Neural cell (in vitro differentiated cells): ENCODE results near the gene RPL36. TPM values are rescaled to one million over a fixed set of nuclear protein-coding genes. Genes with fewer than 3 reads are reported as not detected.

ENCODE experiments used
- H2AFZ ChIP-seq: fragments of 200-600, 300-800 bp; sonication (generic), shearing (Covaris generic); 2 replicates; pipeline ENCODE4 v1.6.0; 2014; ENCODE audit warnings: low read depth, mild to moderate bottlenecking, antibody characterized with exemption, low read length, moderate library complexity
- H3F3A ChIP-seq: fragments of 200-600 bp; shearing (Covaris generic); 2 replicates; pipeline ENCODE4 v1.6.1; 2016; ENCODE audit warnings: mild to moderate bottlenecking, moderate library complexity, mixed read lengths, antibody characterized with exemption, low read length; ENCODE audit not compliant: insufficient read depth, poor library complexity, severe bottlenecking
- H3K27ac ChIP-seq: fragments of 200-600, 300-800 bp; sonication (generic), shearing (Covaris generic); 2 replicates; pipeline ENCODE4 v1.5.1; 2014; ENCODE audit warnings: mild to moderate bottlenecking, low read length, moderate library complexity
- H3K27me3 ChIP-seq: fragments of 300-800, 200-600 bp; sonication (generic), shearing (Covaris generic); 2 replicates; pipeline ENCODE4 v1.6.0; 2014; ENCODE audit warnings: mild to moderate bottlenecking, low read depth, low read length, moderate library complexity; ENCODE audit not compliant: insufficient read depth
- H3K36me3 ChIP-seq: fragments of 300-800, 200-600 bp; sonication (generic), shearing (Covaris generic); 2 replicates; pipeline ENCODE4 v1.5.1; 2014; ENCODE audit warnings: mild to moderate bottlenecking, antibody characterized with exemption, low read length, moderate library complexity; ENCODE audit not compliant: insufficient read depth
- H3K4me2 ChIP-seq: fragments of 300-800, 200-600 bp; sonication (generic), shearing (Covaris generic); 2 replicates; pipeline ENCODE4 v1.6.0; 2014; ENCODE audit warnings: mild to moderate bottlenecking, low read length
- H3K4me3 ChIP-seq: fragments of 300-800, 200-600 bp; sonication (generic), shearing (Covaris generic); 2 replicates; pipeline ENCODE4 v1.5.1; 2014; ENCODE audit warnings: mild to moderate bottlenecking, low read length, moderate library complexity
- H3K79me2 ChIP-seq: fragments of 200-600 bp; shearing (Covaris generic); replicated peaks from 2 replicates; pipeline ENCODE4 v1.6.0; 2014; ENCODE audit warnings: mild to moderate bottlenecking, low read length, moderate library complexity; ENCODE audit not compliant: insufficient read depth
- H3K9ac ChIP-seq: fragments of 300-800, 200-600 bp; sonication (generic), shearing (Covaris generic); 2 replicates; pipeline ENCODE4 v1.6.1; 2016; ENCODE audit warnings: mild to moderate bottlenecking, low read length, mixed read lengths
- H3K9me2 ChIP-seq: fragments of 200-600 bp; shearing (Covaris generic); 2 replicates; pipeline ENCODE4 v1.6.1; 2016; ENCODE audit warnings: mild to moderate bottlenecking, low read length, mixed read lengths; ENCODE audit not compliant: insufficient read depth
- H3K9me3 ChIP-seq: fragments of 200-600, 300-800 bp; sonication (generic), shearing (Covaris generic); 2 replicates; pipeline ENCODE4 v1.6.1; 2016; ENCODE audit warnings: mild to moderate bottlenecking, mixed run types, low read length, moderate library complexity, mixed read lengths
- H4K20me1 ChIP-seq: fragments of 200-600 bp; shearing (Covaris generic); 2 replicates; pipeline ENCODE4 v1.6.1; 2016; ENCODE audit warnings: mild to moderate bottlenecking, mixed run types; ENCODE audit not compliant: insufficient read depth
- CTCF ChIP-seq: fragments of 450-650 bp; IDR thresholded peaks from 2 replicates; pipeline ENCODE4 v1.5.1; 2014; ENCODE audit warnings: antibody characterized with exemption, mild to moderate bottlenecking, moderate library complexity; ENCODE audit not compliant: poor library complexity, severe bottlenecking
- EP300 ChIP-seq: fragments of 450-650 bp; conservative IDR thresholded peaks from 2 replicates; pipeline ENCODE4 v1.6.1; 2014; ENCODE audit warnings: antibody characterized with exemption, mild to moderate bottlenecking, moderate library complexity; ENCODE audit not compliant: poor library complexity, severe bottlenecking
- EZH2 ChIP-seq: fragments of 200-600, 300-800 bp; shearing (Covaris generic), sonication (generic); IDR thresholded peaks from 2 replicates; pipeline ENCODE4 v1.6.1; 2014; ENCODE audit warnings: antibody characterized with exemption, low read length, borderline replicate concordance, mild to moderate bottlenecking; ENCODE audit not compliant: insufficient read depth, poor library complexity, severe bottlenecking
- MXI1 ChIP-seq: fragments of 450-650 bp; conservative IDR thresholded peaks from 2 replicates; pipeline ENCODE4 v1.6.1; 2014; ENCODE audit warnings: antibody characterized with exemption, mild to moderate bottlenecking; ENCODE audit not compliant: poor library complexity, severe bottlenecking
- POLR2AphosphoS5 ChIP-seq: IDR thresholded peaks from 2 replicates; pipeline ENCODE4 v1.6.1; 2012
- RAD21 ChIP-seq: fragments of 450-650 bp; conservative IDR thresholded peaks from 2 replicates; pipeline ENCODE4 v1.6.1; 2014; ENCODE audit warnings: antibody characterized with exemption, mild to moderate bottlenecking, moderate library complexity
- REST ChIP-seq: IDR thresholded peaks from 2 replicates; pipeline ENCODE4 v1.6.1; 2012; ENCODE audit warnings: borderline replicate concordance
- SMC3 ChIP-seq: fragments of 450-650 bp; conservative IDR thresholded peaks from 2 replicates; pipeline ENCODE4 v1.6.1; 2014; ENCODE audit warnings: antibody characterized with exemption, mild to moderate bottlenecking, moderate library complexity; ENCODE audit not compliant: poor library complexity
- TAF1 ChIP-seq: IDR thresholded peaks from 2 replicates; pipeline ENCODE4 v1.6.1; 2012; ENCODE audit warnings: low read depth
- polyA plus RNA-seq: library from polyadenylated mRNA; depleted of rRNA; stranded (reverse); fragments of >200 nt; gene quantifications from 2 replicates; pipeline ENCODE4 v1.2.3, GENCODE V29; 2014

RPL36 gene
- polyA plus RNA-seq, 1 donor from 2014 or later = 358 TPM

GRCh38 chr19:5690955-5691821 lies 1.1 kb downstream of the RPL36 start:
- Histone ChIP-seq H3K9ac (peak overlapping the region; percentile 87), H3F3A (no peaks in the 10 kb centered on the region), H3K36me3 (no peaks in the 10 kb centered on the region), H3K4me2 (peak overlapping the region; percentile 86), H2AFZ (no peak overlapping the region), H3K9me2 (no peaks in the 10 kb centered on the region), H3K4me3 (peak overlapping the region; percentile 87), H3K27me3 (no peaks in the 10 kb centered on the region), H3K79me2 (peaks cover 15% of the 10 kb centered on the region), H4K20me1 (peaks cover 11% of the 10 kb centered on the region), H3K9me3 (no peaks in the 10 kb centered on the region), H3K27ac (peak overlapping the region; percentile 89)
- TF ChIP-seq SMC3 = no peak
- no peak for TF ChIP-seq RAD21
- no peak for TF ChIP-seq EZH2
- TF ChIP-seq REST = no peak
- TF ChIP-seq TAF1 = no peak
- TF ChIP-seq CTCF = no peak
- TF ChIP-seq EP300 = no peak
- no peak for TF ChIP-seq MXI1
- TF ChIP-seq POLR2AphosphoS5 = no peak

- no peaks in the 10 kb centered on the region for H3F3A ChIP-seq
- H3K79me2 ChIP-seq = peaks cover 15% of the 10 kb centered on the region
- no peak overlapping the region for H3K9ac ChIP-seq
- no peak overlapping the region for H3K4me2 ChIP-seq
- H2AFZ ChIP-seq = no peak overlapping the region
- H3K36me3 ChIP-seq = no peaks in the 10 kb centered on the region
- H3K4me3 ChIP-seq = peak overlapping the region; percentile 87
- H3K27ac ChIP-seq = no peak overlapping the region
- no peaks in the 10 kb centered on the region for H3K27me3 ChIP-seq
- TF ChIP-seq RAD21 (no peak), SMC3 (no peak), POLR2AphosphoS5 (peak; percentile 24)
- no peaks in the 10 kb centered on the region for H3K9me3 ChIP-seq
- H3K9me2 ChIP-seq = no peaks in the 10 kb centered on the region
- H4K20me1 ChIP-seq = peaks cover 11% of the 10 kb centered on the region
Observed at GRCh38 chr19:5691822-5692722, 2.0 kb downstream of the RPL36 start.
